PC-9 (cell line): ENCODE results near the gene TRIM34. TPM values are rescaled to one million over a fixed set of nuclear protein-coding genes. Genes with fewer than 3 reads are reported as not detected.
"Not testable (repeated sequence)": the region's sequence is repeated elsewhere in the genome, so short reads cannot be mapped to it uniquely, and the experiment has no call there.

Experiments used
- BruUV-seq: library from RNA; stranded (reverse); fragments of 400-500 nt; replicated peaks from 2 replicates; lab custom pipeline; 2021; lab: Mats Ljungman, UMichigan
- CTCF ChIA-PET: fragments of 300-600 bp; sonication (Branson Sonifier 250); formaldehyde crosslinking; loops from one replicate; lab custom pipeline; 2022; ENCODE audit warnings: antibody characterized with exemption; lab: Charles Lee
- POLR2A ChIA-PET: fragments of 300-600 bp; sonication (Branson Sonifier 250); formaldehyde crosslinking; loops from one replicate; lab custom pipeline; 2022; ENCODE audit warnings: antibody characterized with exemption; ENCODE audit not compliant: unreplicated experiment; lab: Charles Lee
- DNase-seq, 2 experiments: peaks; one replicate each; pipeline versions ENCODE4 v3.0.0 to v3.0.0-alpha.2; 2015 to 2022; ENCODE audit warnings: mixed read lengths in 1 of 2
- H2AFZ ChIP-seq: fragments of 200-600 bp; sonication (generic); 2 replicates; pipeline ENCODE4 v1.8.1; 2017; ENCODE audit warnings: antibody characterized with exemption
- H3F3A ChIP-seq: fragments of 200-600 bp; sonication (generic); 2 replicates; pipeline ENCODE4 v1.8.1; 2017; ENCODE audit warnings: antibody characterized with exemption, mild to moderate bottlenecking, low read depth; ENCODE audit not compliant: insufficient read depth
- H3K27ac ChIP-seq: fragments of 200-600 bp; sonication (generic); 2 replicates; pipeline ENCODE4 v1.6.1; 2016; ENCODE audit warnings: mixed run types
- H3K27me3 ChIP-seq: fragments of 200-600 bp; sonication (generic); 2 replicates; pipeline ENCODE4 v1.6.1; 2016; ENCODE audit warnings: low read depth, mixed run types; ENCODE audit not compliant: insufficient read depth
- H3K36me3 ChIP-seq: fragments of 200-600 bp; sonication (generic); 2 replicates; pipeline ENCODE4 v1.6.1; 2016; ENCODE audit warnings: low read depth, mixed run types
- H3K4me1 ChIP-seq: fragments of 200-600 bp; sonication (generic); replicated peaks from 2 replicates; pipeline ENCODE4 v1.6.1; 2016; ENCODE audit warnings: mixed run types; ENCODE audit not compliant: insufficient read depth
- H3K4me2 ChIP-seq: fragments of 200-600 bp; sonication (generic); 2 replicates; pipeline ENCODE4 v1.6.1; 2017; ENCODE audit warnings: mixed run types
- H3K4me3 ChIP-seq: fragments of 200-600 bp; sonication (generic); 2 replicates; pipeline ENCODE4 v1.6.1; 2016; ENCODE audit warnings: mixed run types
- H3K79me2 ChIP-seq: fragments of 200-600 bp; sonication (generic); 2 replicates; pipeline ENCODE4 v1.6.1; 2017; ENCODE audit warnings: low read depth, mixed run types
- H3K9me2 ChIP-seq: fragments of 200-600 bp; sonication (generic); 2 replicates; pipeline ENCODE4 v1.8.1; 2017; ENCODE audit warnings: mild to moderate bottlenecking; ENCODE audit not compliant: insufficient read depth
- H3K9me3 ChIP-seq: fragments of 200-600 bp; sonication (generic); 2 replicates; pipeline ENCODE4 v1.8.1; 2016; ENCODE audit warnings: low read depth; ENCODE audit not compliant: insufficient read depth
- H4K20me1 ChIP-seq: fragments of 200-600 bp; sonication (generic); 2 replicates; pipeline ENCODE4 v1.8.1; 2017; ENCODE audit not compliant: insufficient read depth
- EZH2 ChIP-seq: fragments of 200-600 bp; sonication (generic); IDR thresholded peaks from 2 replicates; pipeline ENCODE4 v1.8.0; 2017; ENCODE audit warnings: antibody characterized with exemption, low read depth
- intact Hi-C: fragments of 100-400 bp; cut with micrococcal nuclease; formaldehyde crosslinking; loops from one replicate; pipeline ENCODE4 v1.10.0; 2022; ENCODE audit not compliant: unreplicated experiment
- total RNA-seq: library from RNA; stranded (reverse); gene quantifications from 2 replicates; pipeline ENCODE4 v1.2.3, GENCODE V29; 2021
- TF ChIP-seq, protein P1 (sequence below): fragments of 200-600 bp; sonication (generic); conservative IDR thresholded peaks from 2 replicates; pipeline ENCODE4 v1.6.1; 2017; ENCODE audit warnings: mixed run types, antibody characterized with exemption, mild to moderate bottlenecking, moderate library complexity

Gene TRIM34
- total RNA-seq, 1 experiment from 2014 or later, result 7.5 TPM

DNA sequence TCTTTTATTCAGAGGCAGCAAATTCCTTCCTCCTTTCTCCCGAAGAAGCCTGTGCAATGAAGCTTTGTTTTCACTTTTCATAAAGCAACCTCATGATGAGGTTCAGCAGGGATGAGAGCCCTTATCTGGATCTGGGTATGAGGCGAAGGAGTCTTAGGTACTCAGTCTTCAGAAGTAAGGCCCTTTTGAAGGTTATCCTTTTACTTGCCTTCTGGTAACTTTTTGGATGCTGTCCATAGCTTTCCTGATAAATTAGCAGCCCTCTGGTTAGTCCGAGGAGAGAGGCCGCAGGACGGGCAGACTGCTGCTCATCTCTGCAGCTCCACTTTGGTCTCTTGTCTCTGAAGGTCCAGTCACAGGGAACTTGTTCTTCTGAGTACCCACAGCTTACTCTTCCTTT, 65.9 kb downstream of the TRIM34 start:
- no peaks in the 10 kb centered on the region for H3K79me2 ChIP-seq
- H3K9me2 ChIP-seq, result no peaks in the 10 kb centered on the region
- CTCF ChIA-PET, result no interaction called here
- H2AFZ ChIP-seq, result no peak overlapping the region
- no peaks in the 10 kb centered on the region for H3K9me3 ChIP-seq
- no peak overlapping the region for H3K27ac ChIP-seq
- H3K4me1 ChIP-seq, result no peaks in the 10 kb centered on the region
- DNase-seq, result no peak
- no peaks in the 10 kb centered on the region for H4K20me1 ChIP-seq
- TF ChIP-seq, protein P1, sequence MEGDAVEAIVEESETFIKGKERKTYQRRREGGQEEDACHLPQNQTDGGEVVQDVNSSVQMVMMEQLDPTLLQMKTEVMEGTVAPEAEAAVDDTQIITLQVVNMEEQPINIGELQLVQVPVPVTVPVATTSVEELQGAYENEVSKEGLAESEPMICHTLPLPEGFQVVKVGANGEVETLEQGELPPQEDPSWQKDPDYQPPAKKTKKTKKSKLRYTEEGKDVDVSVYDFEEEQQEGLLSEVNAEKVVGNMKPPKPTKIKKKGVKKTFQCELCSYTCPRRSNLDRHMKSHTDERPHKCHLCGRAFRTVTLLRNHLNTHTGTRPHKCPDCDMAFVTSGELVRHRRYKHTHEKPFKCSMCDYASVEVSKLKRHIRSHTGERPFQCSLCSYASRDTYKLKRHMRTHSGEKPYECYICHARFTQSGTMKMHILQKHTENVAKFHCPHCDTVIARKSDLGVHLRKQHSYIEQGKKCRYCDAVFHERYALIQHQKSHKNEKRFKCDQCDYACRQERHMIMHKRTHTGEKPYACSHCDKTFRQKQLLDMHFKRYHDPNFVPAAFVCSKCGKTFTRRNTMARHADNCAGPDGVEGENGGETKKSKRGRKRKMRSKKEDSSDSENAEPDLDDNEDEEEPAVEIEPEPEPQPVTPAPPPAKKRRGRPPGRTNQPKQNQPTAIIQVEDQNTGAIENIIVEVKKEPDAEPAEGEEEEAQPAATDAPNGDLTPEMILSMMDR, result no peak
- no peak for TF ChIP-seq EZH2
- H3K27me3 ChIP-seq, result no peaks in the 10 kb centered on the region
- intact Hi-C loops, result no loop called here
- no peaks in the 10 kb centered on the region for H3K36me3 ChIP-seq
- H3K4me2 ChIP-seq, result no peak overlapping the region
- POLR2A ChIA-PET, result no interaction called here
- no TSS peak for BruUV-seq
- no peaks in the 10 kb centered on the region for H3F3A ChIP-seq
- H3K4me3 ChIP-seq, result no peak overlapping the region

DNA sequence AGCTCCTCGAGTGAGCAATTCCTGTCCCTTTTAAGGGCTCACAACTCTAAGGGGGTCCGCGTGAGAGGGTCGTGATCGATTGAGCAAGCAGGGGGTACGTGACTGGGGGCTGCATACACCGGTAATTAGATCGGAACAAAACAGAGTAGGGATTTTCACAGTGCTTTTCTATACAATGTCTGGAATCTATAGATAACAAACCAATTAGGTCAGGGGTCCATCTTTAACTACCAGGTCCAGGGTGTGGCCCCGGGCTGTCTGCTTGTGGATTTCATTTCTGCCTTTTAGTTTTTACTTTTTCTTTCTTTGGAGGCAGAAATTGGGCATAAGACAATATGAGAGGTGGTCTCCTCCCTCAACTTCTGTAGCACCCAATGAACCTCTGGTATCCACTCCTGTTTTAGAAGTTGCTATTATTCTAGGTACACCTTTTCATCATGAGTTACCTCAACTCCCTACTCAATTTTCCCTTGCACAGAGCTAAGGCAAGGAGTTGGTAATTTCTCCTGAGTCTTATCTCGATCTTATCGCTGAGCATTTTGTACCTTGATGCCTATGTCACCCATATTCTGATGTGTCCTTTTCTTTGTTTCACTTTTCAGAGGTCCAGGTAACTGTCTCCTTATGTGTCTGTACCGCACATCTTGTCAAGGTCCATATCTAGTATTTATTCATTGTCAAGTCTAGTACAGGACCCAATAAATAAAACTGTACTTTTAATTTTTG, 66.6 kb downstream of the TRIM34 start:
- POLR2A ChIA-PET, H3K27me3 ChIP-seq, DNase-seq, intact Hi-C loops, H3K36me3 ChIP-seq, H3K4me2 ChIP-seq, H3K9me3 ChIP-seq, H3K9me2 ChIP-seq, CTCF ChIA-PET, H3K4me1 ChIP-seq, H3F3A ChIP-seq, H2AFZ ChIP-seq, H3K4me3 ChIP-seq, BruUV-seq, H4K20me1 ChIP-seq, H3K27ac ChIP-seq, H3K79me2 ChIP-seq: not testable (repeated sequence)

DNA sequence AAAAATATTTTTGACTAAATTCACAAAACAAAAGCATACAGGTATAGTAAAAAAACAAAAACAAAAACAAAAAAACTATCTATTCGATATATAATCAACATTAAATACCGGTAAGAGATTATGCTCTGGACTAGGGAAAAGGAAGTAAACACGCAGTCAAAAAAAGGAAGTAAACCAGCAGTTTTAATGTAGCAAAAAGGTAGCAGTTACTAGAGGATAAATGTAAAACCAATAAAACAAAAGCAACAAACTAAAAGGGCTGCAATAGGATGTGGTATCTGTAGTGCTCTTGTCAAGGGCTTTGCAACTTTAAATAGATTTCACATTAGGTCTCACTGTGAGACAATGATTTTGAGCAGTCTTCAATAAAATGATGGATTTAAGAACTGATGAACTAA, 67.2 kb downstream of the TRIM34 start:
- Histone ChIP-seq H4K20me1 (no peaks in the 10 kb centered on the region), H3F3A (no peaks in the 10 kb centered on the region), H3K79me2 (no peaks in the 10 kb centered on the region), H3K4me1 (no peaks in the 10 kb centered on the region), H3K9me2 (no peaks in the 10 kb centered on the region), H2AFZ (no peak overlapping the region), H3K9me3 (no peaks in the 10 kb centered on the region), H3K27ac (no peak overlapping the region), H3K4me3 (no peak overlapping the region), H3K27me3 (no peaks in the 10 kb centered on the region), H3K4me2 (no peak overlapping the region), H3K36me3 (no peaks in the 10 kb centered on the region)
- ChIA-PET CTCF (no interaction called here), POLR2A (no interaction called here)
- no TSS peak for BruUV-seq
- no peak for DNase-seq
- intact Hi-C loops, result no loop called here
- TF ChIP-seq, protein P1, result no peak
- no peak for TF ChIP-seq EZH2

Other genes starting within 250 kb of the TRIM34 start
- gene OR51M1, start 241.2 kb upstream of the TRIM34 start, total RNA-seq, result not detected in 2 replicates
- not detected in 2 replicates for gene OR51Q1, start 202.9 kb upstream of the TRIM34 start, total RNA-seq
- gene OR51I1, start 183.5 kb upstream of the TRIM34 start, total RNA-seq, result not detected in 2 replicates
- not detected in 2 replicates for gene OR51I2, start 175.7 kb upstream of the TRIM34 start, total RNA-seq
- not detected in 2 replicates for gene OR52D1, start 136.3 kb upstream of the TRIM34 start, total RNA-seq
- gene UBQLN3, start 115.0 kb upstream of the TRIM34 start, total RNA-seq, result not detected in 2 replicates
- 0.15 TPM in 1 of 2 replicates, not detected in the other for gene UBQLNL, start 108.3 kb upstream of the TRIM34 start, total RNA-seq
- not detected in 2 replicates for gene OR52H1, start 76.5 kb upstream of the TRIM34 start, total RNA-seq
- not detected in 2 replicates for gene OR52B6, start 44.1 kb upstream of the TRIM34 start, total RNA-seq
- 3.9 and 4.8 TPM in 2 replicates for gene TRIM6, start 28.4 kb upstream of the TRIM34 start, total RNA-seq
- gene TRIM5, start 60.1 kb downstream of the TRIM34 start, total RNA-seq, result 19.1 and 20.5 TPM in 2 replicates
- gene TRIM22, start 64.8 kb downstream of the TRIM34 start, total RNA-seq, result 0.81 and 1.9 TPM in 2 replicates
- not detected in 2 replicates for gene OR56B1, start 111.4 kb downstream of the TRIM34 start, total RNA-seq
- gene OR52N4, start 129.2 kb downstream of the TRIM34 start, total RNA-seq, result not detected in 2 replicates
- not detected in 2 replicates for gene OR52N5, start 158.4 kb downstream of the TRIM34 start, total RNA-seq
- gene OR52N1, start 166.3 kb downstream of the TRIM34 start, total RNA-seq, result not detected in 2 replicates
- not detected in 2 replicates for gene OR52N2, start 183.9 kb downstream of the TRIM34 start, total RNA-seq
- not detected in 2 replicates for gene OR52E6, start 216.9 kb downstream of the TRIM34 start, total RNA-seq
- gene OR52E8, start 232.7 kb downstream of the TRIM34 start, total RNA-seq, result not detected in 2 replicates